Frontal cortex (tissue), 1 donor: ENCODE measurements around the gene B9D2. TPM values are rescaled to one million over a fixed set of nuclear protein-coding genes. Genes with fewer than 3 reads are reported as not detected.

ENCODE experiments used
- total RNA-seq: library from RNA; depleted of rRNA; stranded (reverse); fragments of >200 nt; gene quantifications from one replicate; pipeline ENCODE4 v1.2.3, GENCODE V29; 2014

B9D2 gene
- total RNA-seq, 1 donor from 2014 or later = 5.3 TPM

Other genes with a start within 250 kb of the B9D2 start
- gene CYP2F1, start 249.7 kb downstream of the B9D2 start, total RNA-seq = not detected
- 0.41 TPM for gene CYP2S1, start 170.9 kb downstream of the B9D2 start, total RNA-seq
- 4.9 TPM for gene AXL, start 144.9 kb downstream of the B9D2 start, total RNA-seq
- 51.8 TPM for gene HNRNPUL1, start 99.8 kb downstream of the B9D2 start, total RNA-seq
- gene CCDC97, start 54.0 kb downstream of the B9D2 start, total RNA-seq = 4.1 TPM
- 0.41 TPM for gene TGFB1, start 10.2 kb downstream of the B9D2 start, total RNA-seq
- gene TMEM91, start 12.4 kb upstream of the B9D2 start, total RNA-seq = 6.5 TPM
- 14.7 TPM for gene EXOSC5, start 33.2 kb upstream of the B9D2 start, total RNA-seq
- 28.1 TPM for gene BCKDHA, start 33.7 kb upstream of the B9D2 start, total RNA-seq
- gene B3GNT8, start 63.2 kb upstream of the B9D2 start, total RNA-seq = 2.0 TPM
- 15.5 TPM for gene DMAC2, start 75.8 kb upstream of the B9D2 start, total RNA-seq
- gene ERICH4, start 79.0 kb upstream of the B9D2 start, total RNA-seq = not detected
- gene CEACAM21, start 212.0 kb upstream of the B9D2 start, total RNA-seq = 1.2 TPM